ENCODE results near the gene DNAJA3.
A peak's percentile ranks its signal among the peaks of the same experiment; 100 is the strongest.

The DNAJA3 gene

DNA sequence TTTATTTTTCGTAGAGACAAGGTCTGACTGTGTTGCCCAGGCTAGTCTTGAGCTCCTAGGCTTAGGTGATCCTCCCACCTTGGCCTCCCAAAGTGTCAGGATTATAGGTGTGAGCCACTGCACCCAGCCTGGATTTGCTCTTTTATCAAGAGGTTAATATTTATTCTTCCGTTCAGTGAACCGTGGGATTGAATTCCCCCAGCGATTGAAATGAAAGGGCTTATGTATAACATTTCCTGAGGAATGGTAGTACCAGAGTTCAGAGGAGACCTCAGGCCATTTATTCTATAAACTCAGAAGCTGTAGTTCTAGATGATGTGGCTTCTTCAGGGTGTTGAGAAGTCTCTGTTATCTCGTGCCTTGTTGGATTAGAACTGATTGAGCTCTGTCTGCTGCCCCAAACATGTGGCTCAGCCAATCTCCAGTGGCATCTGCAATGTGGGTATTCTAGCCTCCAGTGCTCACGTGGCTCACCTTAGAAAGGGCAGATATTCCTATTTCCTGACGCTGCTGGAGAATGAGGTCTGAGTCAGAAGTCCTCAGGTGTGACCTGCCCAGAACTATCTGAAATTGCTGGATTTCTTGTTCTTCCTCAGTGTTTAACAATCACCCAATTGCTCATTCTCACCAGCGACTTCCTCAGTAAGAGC lies 73.0 kb downstream of the DNAJA3 start:
- no peak for DNase-seq (ENCODE audit: extremely low spot score, insufficient read length, low read depth)
- FAIRE-seq = no peak

DNA sequence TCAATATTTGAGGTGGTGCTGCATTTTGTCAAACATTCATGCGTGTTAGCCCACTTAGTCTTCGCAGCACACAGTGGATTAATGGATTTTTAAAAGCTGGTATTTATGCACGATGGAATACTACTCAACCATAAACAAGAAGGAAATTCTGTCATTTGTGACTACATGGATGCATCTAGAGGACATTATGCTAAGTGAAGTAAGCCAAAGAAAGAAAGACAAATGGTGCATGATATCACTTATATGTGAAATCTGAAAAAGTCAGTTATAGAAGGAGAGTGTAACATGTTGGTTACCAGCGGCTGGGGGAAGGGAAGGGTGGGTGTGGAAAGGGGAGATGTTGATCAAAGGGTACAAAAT lies 73.5 kb downstream of the DNAJA3 start:
- no peak for FAIRE-seq
- DNase-seq (ENCODE audit: extremely low spot score, insufficient read length, low read depth) = no peak

DNA sequence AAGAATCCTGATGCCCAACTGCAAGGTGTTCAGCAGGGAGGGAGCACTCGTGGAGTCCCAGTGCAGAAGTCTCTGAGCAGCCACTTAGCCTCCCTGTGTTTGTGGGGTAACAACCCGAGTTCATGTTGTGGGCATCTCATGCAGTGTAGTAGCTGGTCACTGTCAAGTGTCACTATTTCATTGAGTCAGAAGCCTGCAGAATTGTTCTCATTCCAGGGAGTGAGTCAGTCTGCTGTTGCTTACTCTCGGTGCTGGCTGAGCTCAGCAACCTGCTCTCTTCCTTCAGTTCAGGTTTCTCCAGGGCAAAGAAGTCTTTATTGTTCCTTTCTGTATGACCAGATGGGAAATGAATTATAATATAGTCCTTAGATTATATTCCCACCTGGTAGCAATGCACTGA lies 74.6 kb downstream of the DNAJA3 start:
- FAIRE-seq (no peak), DNase-seq (ENCODE audit: extremely low spot score, insufficient read length, low read depth) (no peak)

DNA sequence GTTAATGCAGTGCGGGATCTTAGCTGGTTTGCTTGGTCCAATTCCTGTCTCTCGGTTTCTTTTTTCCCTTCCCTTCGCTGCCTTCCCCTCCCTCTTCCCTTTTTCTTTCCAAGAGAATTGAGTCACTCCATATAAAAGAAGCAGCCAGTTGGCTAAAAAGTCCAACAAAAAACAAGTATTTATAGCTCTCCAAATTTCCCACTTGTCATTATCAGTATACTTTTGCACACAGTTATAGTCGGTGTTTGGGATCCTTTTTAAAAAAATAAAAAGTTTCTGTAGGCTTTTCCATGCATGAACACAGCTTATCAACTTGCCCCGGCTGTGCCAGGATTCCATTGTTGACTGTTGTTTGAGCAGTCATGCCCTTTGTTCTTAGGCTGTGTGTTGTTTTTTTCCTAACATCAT lies 75.4 kb downstream of the DNAJA3 start:
- no peak for FAIRE-seq
- no peak for DNase-seq (ENCODE audit: extremely low spot score, insufficient read length, low read depth)

DNA sequence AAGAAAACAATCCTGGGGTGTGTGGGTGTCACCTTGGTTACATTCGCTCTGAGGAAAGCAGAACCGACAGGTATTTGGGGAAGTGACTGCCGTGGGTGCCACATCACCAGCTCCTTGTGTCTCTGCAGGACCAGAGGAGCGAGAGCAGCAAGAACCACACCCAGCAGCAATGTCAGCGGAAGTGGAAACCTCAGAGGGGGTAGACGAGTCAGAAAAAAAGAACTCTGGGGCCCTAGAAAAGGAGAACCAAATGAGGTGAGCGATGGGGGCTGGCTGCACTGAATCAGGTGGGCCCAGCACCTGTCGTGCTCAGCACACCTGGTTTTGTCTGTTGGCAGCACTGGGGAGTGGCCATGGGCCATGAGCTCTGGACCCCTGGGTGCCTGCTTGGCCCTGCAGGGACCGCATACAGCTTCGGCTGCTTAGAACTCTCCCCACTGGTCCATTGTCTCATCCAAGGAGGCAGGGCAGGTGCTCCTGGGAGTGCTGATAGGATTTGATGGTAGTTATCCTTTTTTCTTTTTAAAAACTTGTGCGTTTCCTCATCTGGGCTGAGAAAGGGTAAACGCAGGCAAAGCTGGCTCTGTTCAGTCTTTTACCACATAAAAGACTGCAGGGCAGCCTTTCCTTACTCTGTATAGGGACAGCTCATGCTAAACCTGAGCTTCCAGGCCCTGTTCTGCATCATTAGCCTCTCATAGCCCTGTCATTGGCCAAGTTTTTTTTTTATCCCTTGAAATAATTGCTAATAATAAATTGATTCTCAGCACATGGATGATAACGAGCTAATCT lies 79.9 kb downstream of the DNAJA3 start:
- FAIRE-seq (peak; percentile 93), DNase-seq (ENCODE audit: extremely low spot score, insufficient read length, low read depth) (peak; percentile 53)

Data from GM18507 (cell line).